ENCODE data around the gene DFFB.

DNA sequence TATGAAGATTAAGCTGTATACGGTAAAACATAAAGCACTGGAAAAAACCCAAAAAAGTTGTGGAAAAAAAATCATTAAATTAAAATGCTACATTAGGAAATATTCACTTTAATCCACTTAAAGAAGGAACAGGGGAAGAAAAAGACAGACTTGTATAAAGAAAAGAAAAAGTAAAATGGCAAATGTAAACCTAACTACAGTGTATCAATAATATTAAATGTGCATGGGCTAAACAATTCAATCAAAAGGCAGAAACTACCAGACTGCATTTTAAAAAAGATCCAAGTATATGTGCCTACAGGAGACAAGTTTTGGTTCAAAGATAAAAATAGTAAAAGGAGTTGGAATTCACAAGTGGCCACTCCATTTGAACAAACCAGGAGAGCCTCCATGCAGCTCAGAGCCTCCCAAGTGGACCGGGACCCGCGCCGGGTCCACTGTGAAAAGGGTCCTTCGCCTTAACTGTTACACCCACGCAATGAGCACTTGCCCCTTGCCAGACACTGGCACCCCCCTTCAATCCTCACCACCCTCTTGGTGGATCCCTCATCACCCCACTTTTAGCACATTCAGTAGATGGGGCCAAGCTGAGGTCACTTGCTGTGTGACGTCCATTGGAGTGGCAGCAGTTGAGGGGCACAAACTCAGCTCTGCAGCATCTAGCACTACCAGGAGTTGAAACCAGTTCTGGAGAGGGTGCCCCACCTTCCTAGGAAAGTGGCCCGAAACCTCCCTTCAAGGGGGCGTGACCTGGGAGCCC is 41.9 kb downstream of the DFFB start:
- TF ChIP-seq, protein P1, sequence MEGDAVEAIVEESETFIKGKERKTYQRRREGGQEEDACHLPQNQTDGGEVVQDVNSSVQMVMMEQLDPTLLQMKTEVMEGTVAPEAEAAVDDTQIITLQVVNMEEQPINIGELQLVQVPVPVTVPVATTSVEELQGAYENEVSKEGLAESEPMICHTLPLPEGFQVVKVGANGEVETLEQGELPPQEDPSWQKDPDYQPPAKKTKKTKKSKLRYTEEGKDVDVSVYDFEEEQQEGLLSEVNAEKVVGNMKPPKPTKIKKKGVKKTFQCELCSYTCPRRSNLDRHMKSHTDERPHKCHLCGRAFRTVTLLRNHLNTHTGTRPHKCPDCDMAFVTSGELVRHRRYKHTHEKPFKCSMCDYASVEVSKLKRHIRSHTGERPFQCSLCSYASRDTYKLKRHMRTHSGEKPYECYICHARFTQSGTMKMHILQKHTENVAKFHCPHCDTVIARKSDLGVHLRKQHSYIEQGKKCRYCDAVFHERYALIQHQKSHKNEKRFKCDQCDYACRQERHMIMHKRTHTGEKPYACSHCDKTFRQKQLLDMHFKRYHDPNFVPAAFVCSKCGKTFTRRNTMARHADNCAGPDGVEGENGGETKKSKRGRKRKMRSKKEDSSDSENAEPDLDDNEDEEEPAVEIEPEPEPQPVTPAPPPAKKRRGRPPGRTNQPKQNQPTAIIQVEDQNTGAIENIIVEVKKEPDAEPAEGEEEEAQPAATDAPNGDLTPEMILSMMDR (IDR thresholded peaks at IDR 0.05 in 4 of 5, conservative IDR thresholded peaks at IDR 0.05 in 1 of 5): no peak
- TF ChIP-seq POLR2A (IDR thresholded peaks at IDR 0.05): no peak
